K562 (cell line): ENCODE results near the gene LAMA4. TPM values are rescaled to one million over a fixed set of nuclear protein-coding genes. Genes with fewer than 3 reads are reported as not detected.

Experiments
- ATAC-seq: fragments of 200-7000 bp; cut with Tn5 transposase; 3 replicates; pipeline ENCODE4 v1.9.1; 2020; ENCODE audit warnings: moderate library complexity
- BruUV-seq: library from RNA; stranded (reverse); fragments of 400-500 nt; replicated peaks from 2 replicates; lab custom pipeline; 2021; lab: Mats Ljungman, UMichigan
- CTCF ChIA-PET: fragments of 300-600 bp; formaldehyde crosslinking; extraction: SDS; loops from one replicate; lab custom pipeline; 2021; ENCODE audit warnings: low intra/inter-chr PET ratio; lab: Yijun Ruan, JAX
- POLR2A ChIA-PET: fragments of 300-600, 350-650 bp; sonication (Branson Sonifier 250); formaldehyde crosslinking; extraction: SDS; loops from one replicate; lab custom pipeline; 2021; ENCODE audit warnings: antibody characterized with exemption, inconsistent platforms; lab: Yijun Ruan, JAX
- DNase-seq, 4 experiments: peaks; one replicate each; pipeline versions ENCODE4 v3.0.0 to v3.0.0-alpha.2; 2011 to 2018; ENCODE audit warnings: low spot score in 3 of 4, mixed read lengths in 3 of 4; ENCODE audit errors: extremely low read depth in 1 of 4
- FAIRE-seq: peaks from 2 replicates; lab custom pipeline; 2011; peaks lifted over from hg19 to GRCh38; lab: Jason Lieb, UNC
- H2AFZ ChIP-seq: 2 replicates; pipeline ENCODE4 v1.6.0; 2011; ENCODE audit warnings: low read depth, low read length, control low read depth, inconsistent platforms
- H3K27ac ChIP-seq: fragments of 200-600 bp; 3 replicates; pipeline ENCODE4 v1.8.0; 2011; ENCODE audit warnings: low read depth, mild to moderate bottlenecking, control low read depth, inconsistent platforms, low read length, moderate library complexity, mixed read lengths; ENCODE audit errors: extremely low read depth
- H3K27me3 ChIP-seq, 2 experiments: fragments of 300-600 bp in 1 of 2; 2 replicates in 1 of 2; 3 replicates in 1 of 2; pipeline versions ENCODE4 v1.6.0 to v1.8.0; 2011; ENCODE audit warnings: inconsistent platforms in 2 of 2, low read length in 2 of 2, mild to moderate bottlenecking in 1 of 2, mixed read lengths in 1 of 2, moderate library complexity in 1 of 2; ENCODE audit not compliant: control insufficient read depth in 2 of 2, insufficient read depth in 2 of 2
- H3K36me3 ChIP-seq: fragments of 300-600 bp; 3 replicates; pipeline ENCODE4 v1.8.0; 2011; ENCODE audit warnings: mild to moderate bottlenecking, low read length, inconsistent platforms; ENCODE audit not compliant: control insufficient read depth, insufficient read depth
- H3K4me1 ChIP-seq, 2 experiments: fragments of 200-600 bp in 1 of 2; replicated peaks in 1 of 2; 2 replicates in 1 of 2; 3 replicates in 1 of 2; pipeline versions ENCODE4 v1.5.1 to v1.8.0; 2011; ENCODE audit warnings: inconsistent platforms in 2 of 2, low read length in 2 of 2, mild to moderate bottlenecking in 1 of 2, mixed read lengths in 1 of 2, moderate library complexity in 1 of 2; ENCODE audit not compliant: control insufficient read depth in 2 of 2, insufficient read depth in 2 of 2
- H3K4me2 ChIP-seq: 2 replicates; pipeline ENCODE4 v1.6.1; 2011; ENCODE audit warnings: low read length, control low read depth, inconsistent platforms, mixed read lengths; ENCODE audit not compliant: insufficient read depth
- H3K4me3 ChIP-seq: fragments of 200-600 bp; sonication (generic), shearing (Covaris generic); 2 replicates; pipeline ENCODE4 v1.5.1; 2016; ENCODE audit warnings: control low read depth, inconsistent platforms
- H3K79me2 ChIP-seq: fragments of 200-600 bp; 3 replicates; pipeline ENCODE4 v1.8.0; 2011; ENCODE audit warnings: low read length, inconsistent platforms; ENCODE audit not compliant: control insufficient read depth, insufficient read depth
- H3K9ac ChIP-seq, 2 experiments: 2 replicates each; pipeline versions ENCODE4 v1.6.0 to v1.6.1; 2011; ENCODE audit warnings: low read depth in 2 of 2, low read length in 2 of 2, control low read depth in 1 of 2, inconsistent platforms in 1 of 2, mild to moderate bottlenecking in 1 of 2, mixed read lengths in 1 of 2; ENCODE audit not compliant: insufficient read depth in 1 of 2
- H3K9me1 ChIP-seq: one replicate; pipeline ENCODE4 v1.6.0; 2011; ENCODE audit warnings: inconsistent platforms, mild to moderate bottlenecking, low read length, moderate library complexity; ENCODE audit not compliant: control insufficient read depth, insufficient read depth
- H3K9me3 ChIP-seq: replicated peaks from 2 replicates; pipeline ENCODE4 v1.5.1; 2011; ENCODE audit warnings: low read depth, low read length, inconsistent platforms; ENCODE audit not compliant: control insufficient read depth, insufficient read depth
- H4K20me1 ChIP-seq: replicated peaks from 2 replicates; pipeline ENCODE4 v1.6.1; 2011; ENCODE audit warnings: low read length, inconsistent platforms, mixed read lengths; ENCODE audit not compliant: control insufficient read depth, insufficient read depth
- ARID1B ChIP-seq: fragments of 450-650 bp; IDR thresholded peaks from 2 replicates; pipeline ENCODE4 v1.6.1; 2016; ENCODE audit warnings: antibody characterized with exemption, mild to moderate bottlenecking, inconsistent platforms
- C11orf30 ChIP-seq: fragments of 450-650 bp; IDR thresholded peaks from 2 replicates; pipeline ENCODE4 v1.6.1; 2016; ENCODE audit warnings: low read depth, mild to moderate bottlenecking
- EZH2 ChIP-seq: IDR thresholded peaks from 2 replicates; pipeline ENCODE4 v1.6.1; 2012; ENCODE audit warnings: low read depth, mild to moderate bottlenecking, inconsistent platforms, low read length, borderline replicate concordance
- L3MBTL2 ChIP-seq: fragments of 450-650 bp; IDR thresholded peaks from 2 replicates; pipeline ENCODE4 v1.6.1; 2016; ENCODE audit warnings: mild to moderate bottlenecking, moderate library complexity
- MXI1 ChIP-seq: IDR thresholded peaks from 2 replicates; pipeline ENCODE4 v1.6.1; 2011; ENCODE audit warnings: low read depth, mild to moderate bottlenecking, improper control_type of control experiment, low read length
- NR2F6 ChIP-seq: fragments of 450-650 bp; formaldehyde crosslinking; IDR thresholded peaks from 2 replicates; pipeline ENCODE4 v1.4.0; 2020; ENCODE audit warnings: mild to moderate bottlenecking
- PTBP1 ChIP-seq: fragments of 200-400 bp; formaldehyde crosslinking; IDR thresholded peaks from 2 replicates; pipeline ENCODE4 v1.6.1; 2017; ENCODE audit warnings: low read depth, low read length
- PTRF ChIP-seq: fragments of 450-650 bp; IDR thresholded peaks from 2 replicates; pipeline ENCODE4 v1.6.1; 2016; ENCODE audit warnings: mild to moderate bottlenecking, missing genetic modification characterization, missing compliant biosample characterization
- SNRNP70 ChIP-seq: fragments of 200-400 bp; formaldehyde crosslinking; optimal IDR thresholded peaks from 2 replicates; pipeline ENCODE3; 2017; ENCODE audit warnings: low read depth, low read length
- SP2 ChIP-seq: IDR thresholded peaks from 2 replicates; pipeline ENCODE4 v1.6.1; 2011; ENCODE audit warnings: mild to moderate bottlenecking, low read depth, low read length, moderate library complexity; ENCODE audit not compliant: poor library complexity, severe bottlenecking; ENCODE audit errors: extremely low read depth
- TAL1 ChIP-seq: fragments of 450-650 bp; IDR thresholded peaks from 2 replicates; pipeline ENCODE4 v1.6.1; 2016; ENCODE audit warnings: mild to moderate bottlenecking
- ZBED1 ChIP-seq: IDR thresholded peaks from 2 replicates; pipeline ENCODE4 v1.6.1; 2014
- ZNF165 ChIP-seq: fragments of 250-450 bp; sonication (Bioruptor Pico); IDR thresholded peaks from 2 replicates; pipeline ENCODE4 v1.4.0; 2020; ENCODE audit warnings: borderline replicate concordance
- ZNF354B ChIP-seq: fragments of 250-450 bp; sonication (Bioruptor Pico); IDR thresholded peaks from 2 replicates; pipeline ENCODE4 v1.4.0; 2020
- ZNF785 ChIP-seq: fragments of 250-450 bp; sonication (Bioruptor Pico); IDR thresholded peaks from 2 replicates; pipeline ENCODE4 v1.4.0; 2020; ENCODE audit warnings: mild to moderate bottlenecking
- WGBS: fragments of 100-300 bp; shearing (Covaris generic); methylation state at CpG from one replicate; pipeline ENCODE4 v1.1.6; 2016; ENCODE audit warnings: low coverage, mixed read lengths; ENCODE audit not compliant: insufficient coverage; ENCODE audit errors: missing lambda C conversion rate; 5-methylcytosine and 5-hydroxymethylcytosine counted together
- in situ Hi-C: fragments of 300-500 bp; cut with MboI; formaldehyde crosslinking; loops from 4 replicates; pipeline ENCODE4 v1.15.0; 2018; ENCODE audit warnings: inconsistent platforms, mixed read lengths
- intact Hi-C: fragments of 100-400 bp; cut with micrococcal nuclease; formaldehyde crosslinking; loops from 2 replicates; pipeline ENCODE4 v1.14.2; 2022
- polyA plus RNA-seq, 8 experiments: library from polyadenylated mRNA; depleted of rRNA in 4 of 8; stranded (reverse) in 5 of 8; unstranded in 3 of 8; fragments of >200 nt; fragmentation: Nextera tagmentation in 2 of 8; fragmentation: Illumina TruSeq in 1 of 8; extraction: Ambion mirVana in 2 of 8; extraction: Trizol in 1 of 8; gene quantifications; 2 replicates each; pipeline versions ENCODE4 v1.2.1 to v1.2.3, GENCODE V29; 2011 to 2014; ENCODE audit warnings: inconsistent platforms in 1 of 8, missing spikeins in 1 of 8
- total RNA-seq, 7 experiments: library from RNA; depleted of rRNA in 6 of 7; stranded (reverse); fragments of >200 nt in 6 of 7; fragmentation: Illumina TruSeq in 2 of 7; extraction: Trizol in 2 of 7; gene quantifications; 2 replicates each; pipeline versions ENCODE4 v1.2.1 to v1.2.3, GENCODE V29; 2011 to 2021; ENCODE audit warnings: low replicate concordance in 1 of 7
- TF ChIP-seq, protein P1 (sequence below): fragments of 450-650 bp; formaldehyde crosslinking; IDR thresholded peaks from 2 replicates; pipeline ENCODE4 v1.4.0; 2020; ENCODE audit warnings: mild to moderate bottlenecking, moderate library complexity
- TF ChIP-seq, protein P2 (sequence below): fragments of 450-650 bp; formaldehyde crosslinking; IDR thresholded peaks from 2 replicates; pipeline ENCODE4 v1.4.0; 2020; ENCODE audit warnings: mild to moderate bottlenecking

LAMA4 gene
- total and polyA plus RNA-seq, 9 of the 15 experiments (the other 6 are each of a cell fraction or from before 2014, with no cell fraction given): 0.05 to 2.9 (median 0.51) TPM

DNA sequence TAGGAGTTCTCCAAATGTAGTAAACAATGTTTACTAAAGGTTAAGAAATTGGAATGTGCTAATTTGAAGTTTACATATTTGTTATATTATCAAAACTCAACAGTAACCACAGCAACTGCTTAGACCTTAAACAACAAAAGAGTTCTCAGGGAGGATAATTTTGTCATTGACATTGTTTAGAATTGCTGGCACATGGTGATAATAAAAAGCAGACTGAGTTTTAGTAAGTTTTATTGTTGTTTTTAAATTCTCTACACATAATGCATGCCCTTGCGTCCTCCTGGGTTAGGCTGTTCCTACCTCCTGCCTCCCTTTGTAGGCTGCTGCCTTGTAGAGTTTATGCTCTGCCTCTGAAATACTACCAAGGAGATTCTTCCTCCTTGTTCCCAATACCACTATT lies 28.7 kb downstream of the LAMA4 start:
- CTCF ChIA-PET: no interaction called here
- H4K20me1 ChIP-seq: no peaks in the 10 kb centered on the region
- FAIRE-seq (no peak), DNase-seq (no peak), ATAC-seq (no peak)
- H3K9me3 ChIP-seq: no peaks in the 10 kb centered on the region
- no peak overlapping the region for H3K27ac ChIP-seq
- H3K4me1 ChIP-seq: no peaks in the 10 kb centered on the region
- H3K36me3 ChIP-seq: no peaks in the 10 kb centered on the region
- no peak overlapping the region for H2AFZ ChIP-seq
- WGBS: 0% methylated on average over 1 of the region's 1 CpG
- no peak overlapping the region for H3K4me2 ChIP-seq
- H3K9me1 ChIP-seq: no peaks in the 10 kb centered on the region
- no peak overlapping the region for H3K4me3 ChIP-seq
- POLR2A ChIA-PET: no interaction called here
- in situ Hi-C loops (no loop called here), intact Hi-C loops (no loop called here)
- no peaks in the 10 kb centered on the region for H3K27me3 ChIP-seq
- no peak for TF ChIP-seq ZNF785 (CRISPR knock-in tag)
- no peak for TF ChIP-seq MXI1
- no peak for TF ChIP-seq ARID1B
- no peak for TF ChIP-seq L3MBTL2
- TF ChIP-seq ZBED1: no peak
- no peak for TF ChIP-seq ZNF354B (CRISPR knock-in tag)
- no peak for TF ChIP-seq PTRF
- TF ChIP-seq TAL1: no peak
- no peak for TF ChIP-seq PTBP1
- TF ChIP-seq ZNF165 (CRISPR knock-in tag): no peak
- no peak for TF ChIP-seq EZH2
- TF ChIP-seq, protein P1, sequence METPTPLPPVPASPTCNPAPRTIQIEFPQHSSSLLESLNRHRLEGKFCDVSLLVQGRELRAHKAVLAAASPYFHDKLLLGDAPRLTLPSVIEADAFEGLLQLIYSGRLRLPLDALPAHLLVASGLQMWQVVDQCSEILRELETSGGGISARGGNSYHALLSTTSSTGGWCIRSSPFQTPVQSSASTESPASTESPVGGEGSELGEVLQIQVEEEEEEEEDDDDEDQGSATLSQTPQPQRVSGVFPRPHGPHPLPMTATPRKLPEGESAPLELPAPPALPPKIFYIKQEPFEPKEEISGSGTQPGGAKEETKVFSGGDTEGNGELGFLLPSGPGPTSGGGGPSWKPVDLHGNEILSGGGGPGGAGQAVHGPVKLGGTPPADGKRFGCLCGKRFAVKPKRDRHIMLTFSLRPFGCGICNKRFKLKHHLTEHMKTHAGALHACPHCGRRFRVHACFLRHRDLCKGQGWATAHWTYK (CRISPR knock-in tag): no peak
- TF ChIP-seq C11orf30: no peak
- no peak for TF ChIP-seq NR2F6
- TF ChIP-seq SNRNP70: no peak
- TF ChIP-seq SP2: no peak
- TF ChIP-seq, protein P2, sequence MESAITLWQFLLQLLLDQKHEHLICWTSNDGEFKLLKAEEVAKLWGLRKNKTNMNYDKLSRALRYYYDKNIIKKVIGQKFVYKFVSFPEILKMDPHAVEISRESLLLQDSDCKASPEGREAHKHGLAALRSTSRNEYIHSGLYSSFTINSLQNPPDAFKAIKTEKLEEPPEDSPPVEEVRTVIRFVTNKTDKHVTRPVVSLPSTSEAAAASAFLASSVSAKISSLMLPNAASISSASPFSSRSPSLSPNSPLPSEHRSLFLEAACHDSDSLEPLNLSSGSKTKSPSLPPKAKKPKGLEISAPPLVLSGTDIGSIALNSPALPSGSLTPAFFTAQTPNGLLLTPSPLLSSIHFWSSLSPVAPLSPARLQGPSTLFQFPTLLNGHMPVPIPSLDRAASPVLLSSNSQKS (CRISPR knock-in tag): no peak
- H3K79me2 ChIP-seq: no peaks in the 10 kb centered on the region
- no peak overlapping the region for H3K9ac ChIP-seq
- BruUV-seq: no TSS peak
